DND-41 (cell line): Measurements from ENCODE around the gene PGLYRP3.

Experiments used
- ATAC-seq: fragments of 200-7000 bp; cut with Tn5 transposase; 3 replicates; pipeline ENCODE4 v1.9.1; 2021; ENCODE audit warnings: low read depth; ENCODE audit not compliant: insufficient read depth
- DNase-seq: peaks from one replicate; pipeline ENCODE4 v3.0.0-alpha.2; 2020
- H2AFZ ChIP-seq: 2 replicates; pipeline ENCODE4 v1.6.0; 2012; ENCODE audit warnings: low read depth, low read length
- H3K27ac ChIP-seq: 2 replicates; pipeline ENCODE4 v1.5.1; 2012; ENCODE audit warnings: low read length, inconsistent platforms
- H3K27me3 ChIP-seq: fragments of 200-600 bp; sonication (generic); 2 replicates; pipeline ENCODE4 v1.6.0; 2012; ENCODE audit warnings: low read length, mild to moderate bottlenecking, inconsistent platforms; ENCODE audit not compliant: insufficient read depth, poor library complexity
- H3K36me3 ChIP-seq: 2 replicates; pipeline ENCODE4 v1.5.1; 2012; ENCODE audit warnings: low read length, inconsistent platforms; ENCODE audit not compliant: insufficient read depth
- H3K4me1 ChIP-seq: 2 replicates; pipeline ENCODE4 v1.5.1; 2012; ENCODE audit warnings: mild to moderate bottlenecking, low read length; ENCODE audit not compliant: insufficient read depth
- H3K4me2 ChIP-seq: 2 replicates; pipeline ENCODE4 v1.6.0; 2012; ENCODE audit warnings: mild to moderate bottlenecking, moderate library complexity, low read length, inconsistent platforms; ENCODE audit not compliant: insufficient read depth
- H3K4me3 ChIP-seq, 2 experiments: fragments of 200-600 bp in 1 of 2; shearing (Covaris generic) in 1 of 2; 2 replicates each; pipeline ENCODE4 v1.5.1; 2012 to 2016; ENCODE audit warnings: inconsistent platforms in 2 of 2, low read length in 2 of 2, mild to moderate bottlenecking in 2 of 2, low read depth in 1 of 2, moderate library complexity in 1 of 2
- H3K79me2 ChIP-seq: 2 replicates; pipeline ENCODE4 v1.6.0; 2012; ENCODE audit warnings: low read length, inconsistent platforms; ENCODE audit not compliant: insufficient read depth
- H3K9ac ChIP-seq: 2 replicates; pipeline ENCODE4 v1.6.0; 2012; ENCODE audit warnings: low read depth, mild to moderate bottlenecking, inconsistent platforms, low read length, moderate library complexity
- H3K9me3 ChIP-seq: 2 replicates; pipeline ENCODE4 v1.5.1; 2012; ENCODE audit warnings: low read length, moderate library complexity, mild to moderate bottlenecking, inconsistent platforms; ENCODE audit not compliant: insufficient read depth, severe bottlenecking
- H4K20me1 ChIP-seq: 2 replicates; pipeline ENCODE4 v1.6.0; 2012; ENCODE audit warnings: low read length; ENCODE audit not compliant: insufficient read depth
- CTCF ChIP-seq: IDR thresholded peaks from 2 replicates; pipeline ENCODE4 v1.5.1; 2012; ENCODE audit warnings: borderline replicate concordance, low read length, moderate library complexity, mild to moderate bottlenecking; ENCODE audit not compliant: poor library complexity, severe bottlenecking; ENCODE audit errors: extremely low read depth
- EZH2 ChIP-seq: IDR thresholded peaks from 3 replicates; pipeline ENCODE4 v1.6.1; 2012; ENCODE audit warnings: borderline replicate concordance, low read depth, mild to moderate bottlenecking, moderate library complexity, low read length, inconsistent platforms; ENCODE audit not compliant: severe bottlenecking

The PGLYRP3 gene

GRCh38 chr1:153353226-153353947 is 40.6 kb upstream of the PGLYRP3 start:
- TF ChIP-seq EZH2 (no peak), CTCF (peak; percentile 49)
- H3K36me3 ChIP-seq: no peaks in the 10 kb centered on the region
- no peaks in the 10 kb centered on the region for H4K20me1 ChIP-seq
- H3K4me2 ChIP-seq: no peak overlapping the region
- H3K9me3 ChIP-seq: no peaks in the 10 kb centered on the region
- ATAC-seq: no peak; the same call in 2 of the 3 replicates
- H3K4me3 ChIP-seq: no peak overlapping the region
- no peak overlapping the region for H3K9ac ChIP-seq
- DNase-seq: no peak
- H3K27me3 ChIP-seq: peaks cover 2% of the 10 kb centered on the region
- H3K4me1 ChIP-seq: no peaks in the 10 kb centered on the region
- H3K27ac ChIP-seq: no peak overlapping the region
- no peaks in the 10 kb centered on the region for H3K79me2 ChIP-seq
- H2AFZ ChIP-seq: no peak overlapping the region

- H3K4me2 ChIP-seq: no peak overlapping the region
- no peaks in the 10 kb centered on the region for H3K36me3 ChIP-seq
- H3K9me3 ChIP-seq: no peaks in the 10 kb centered on the region
- ATAC-seq: peak; percentile 82
- TF ChIP-seq CTCF (peak; percentile 95), EZH2 (no peak)
- H3K27me3 ChIP-seq: peaks cover 2% of the 10 kb centered on the region
- H3K79me2 ChIP-seq: no peaks in the 10 kb centered on the region
- DNase-seq: peak; percentile 64
- H3K9ac ChIP-seq: no peak overlapping the region
- H2AFZ ChIP-seq: no peak overlapping the region
- no peaks in the 10 kb centered on the region; the same call in 1 of the 2 replicates for H4K20me1 ChIP-seq
- no peak overlapping the region for H3K27ac ChIP-seq
- H3K4me1 ChIP-seq: no peaks in the 10 kb centered on the region
- H3K4me3 ChIP-seq: no peak overlapping the region
These were observed 39.8 kb upstream of the PGLYRP3 start for GRCh38 chr1:153352523-153352922.

GRCh38 chr1:153350321-153350957 is 37.7 kb upstream of the PGLYRP3 start:
- Histone ChIP-seq H3K27me3 (peaks cover 13% of the 10 kb centered on the region), H4K20me1 (no peaks in the 10 kb centered on the region; the same call in 1 of the 2 replicates), H3K79me2 (no peaks in the 10 kb centered on the region), H3K9ac (no peak overlapping the region), H2AFZ (no peak overlapping the region), H3K27ac (no peak overlapping the region), H3K4me2 (no peak overlapping the region), H3K36me3 (no peaks in the 10 kb centered on the region), H3K4me1 (no peaks in the 10 kb centered on the region), H3K4me3 (no peak overlapping the region), H3K9me3 (no peaks in the 10 kb centered on the region)
- TF ChIP-seq CTCF: no peak
- TF ChIP-seq EZH2: no peak
- ATAC-seq (no peak), DNase-seq (no peak)
